UCSD-AML1 (cell line): ENCODE results near the gene LMO2.

Experiments used
- DNase-seq: peaks from one replicate; lab custom pipeline; 2025; ENCODE audit not compliant: unreplicated experiment; lab: John Stamatoyannopoulos, UW

LMO2 gene

GRCh38 chr11:33915526-33915925 lies 23.6 kb upstream of the LMO2 start:
- DNase-seq: no peak

GRCh38 chr11:33913991-33914390 lies 22.1 kb upstream of the LMO2 start:
- DNase-seq: no peak

- DNase-seq: peak; percentile 69
Measured at GRCh38 chr11:33912405-33913361, 20.8 kb upstream of the LMO2 start.

GRCh38 chr11:33910958-33911339 lies 19.1 kb upstream of the LMO2 start:
- DNase-seq: no peak

GRCh38 chr11:33910296-33910957 lies 18.6 kb upstream of the LMO2 start:
- DNase-seq: no peak

- no peak for DNase-seq
Measured at GRCh38 chr11:33909552-33909951, 17.7 kb upstream of the LMO2 start.

- no peak for DNase-seq
Measured at GRCh38 chr11:33909150-33909549, 17.3 kb upstream of the LMO2 start.

- peak; percentile 44 for DNase-seq
Measured at GRCh38 chr11:33907421-33907820, 15.5 kb upstream of the LMO2 start.

- DNase-seq: no peak
Measured at GRCh38 chr11:33906484-33907186, 14.8 kb upstream of the LMO2 start.

- DNase-seq: no peak
Measured at GRCh38 chr11:33904102-33904501, 12.2 kb upstream of the LMO2 start.

- DNase-seq: no peak
Measured at GRCh38 chr11:33900159-33900840, 8.4 kb upstream of the LMO2 start.

GRCh38 chr11:33899400-33900037 lies 7.6 kb upstream of the LMO2 start:
- peak; percentile 34 for DNase-seq

GRCh38 chr11:33898957-33899356 lies 7.1 kb upstream of the LMO2 start:
- no peak for DNase-seq

- no peak for DNase-seq
Measured at GRCh38 chr11:33897761-33898375, 6.0 kb upstream of the LMO2 start.

- DNase-seq: no peak
Measured at GRCh38 chr11:33896911-33897310, 5.0 kb upstream of the LMO2 start.

- no peak for DNase-seq
Measured at GRCh38 chr11:33895752-33896137, 3.9 kb upstream of the LMO2 start.

- no peak for DNase-seq
Measured at GRCh38 chr11:33894398-33894746, 2.5 kb upstream of the LMO2 start.

- peak; percentile 81 for DNase-seq
Measured at GRCh38 chr11:33893711-33894397, 2.0 kb upstream of the LMO2 start.

GRCh38 chr11:33892906-33893594 lies 1.2 kb upstream of the LMO2 start:
- DNase-seq: peak; percentile 79
